ENCODE data around the gene INSRR. TPM values are rescaled to one million over a fixed set of nuclear protein-coding genes. Genes with fewer than 3 reads are reported as not detected.
A peak's percentile ranks its signal among the peaks of the same experiment; 100 is the strongest.

The INSRR gene
- total and polyA plus RNA-seq, 2 of the 8 experiments (the other 6 are each of a cell fraction or from before 2014, with no cell fraction given), result 0.02 TPM; not detected in 1

- no peak for FAIRE-seq
- CTCF ChIA-PET (ENCODE audit: partially characterized antibody), result interaction anchor here (0.5 to 31.4 kb wide), 35 partner anchors 9 to 328 kb away, joined by 3 to 719 read pairs (median 5); partner anchors contain the start of genes HAPLN2, INSRR, LRRC71 and NES
- H3K56ac ChIP-seq (replicated peaks; ENCODE audit: insufficient read length, low read depth, low read length), result no peak overlapping the region
- TF ChIP-seq MAX (IDR thresholded peaks at IDR 0.05) (no peak), FOSL1 (IDR thresholded peaks at IDR 0.05; ENCODE audit: insufficient read depth, low read depth, low read length) (no peak), CBX8 (IDR thresholded peaks at IDR 0.05; ENCODE audit: borderline replicate concordance, low read depth, low read length) (no peak), JUN (IDR thresholded peaks at IDR 0.05; ENCODE audit: low read depth, low read length) (no peak), TEAD4 (IDR thresholded peaks at IDR 0.05; ENCODE audit: low read depth, low read length) (peak; percentile 69), SIRT6 (IDR thresholded peaks at IDR 0.05; ENCODE audit: low read length) (no peak), RXRA (IDR thresholded peaks at IDR 0.05; ENCODE audit: insufficient read depth, low read depth, low read length) (no peak), TAF7 (optimal IDR thresholded peaks at IDR 0.05; ENCODE audit: borderline replicate concordance, low read depth, low read length) (no peak), RAD21 (IDR thresholded peaks at IDR 0.05 in 1 of 2, conservative IDR thresholded peaks at IDR 0.05 in 1 of 2; ENCODE audit: low read depth in 2 of 2, low read length in 2 of 2) (peak; percentile 45 to 63), ZNF274 (IDR thresholded peaks at IDR 0.05; ENCODE audit: borderline replicate concordance, extremely low read depth, low read length) (no peak), JUND (IDR thresholded peaks at IDR 0.05; ENCODE audit: low read length) (no peak)
Measured at GRCh38 chr1:156892190-156893047, 33.5 kb upstream of the INSRR start.

More at GRCh38 chr1:156892190-156893047, 33.5 kb upstream of the INSRR start:
- Histone ChIP-seq H3K9ac (replicated peaks in 1 of 4; ENCODE audit: extremely low read depth in 1 of 4, low read depth in 3 of 4, low read length in 3 of 4) (no peak overlapping the region), H4K20me1 (replicated peaks in 1 of 2; ENCODE audit: control insufficient read depth in 1 of 2, insufficient read depth in 2 of 2, low read length in 2 of 2) (no peaks in the 10 kb centered on the region), H3K4ac (replicated peaks; ENCODE audit: insufficient read length, low read depth, low read length) (no peak overlapping the region), H3K79me1 (ENCODE audit: low read depth, low read length) (no peaks in the 10 kb centered on the region), H2BK5ac (ENCODE audit: low read depth, low read length) (no peak overlapping the region), H3K14ac (ENCODE audit: insufficient read length) (no peak overlapping the region), H3K23me2 (ENCODE audit: low read depth, low read length) (peaks cover 2% of the 10 kb centered on the region; the same call in 1 of the 2 replicates), H4K5ac (ENCODE audit: insufficient read length, low read depth, low read length) (no peak overlapping the region), H4K8ac (ENCODE audit: extremely low read depth, insufficient read depth, low read length) (no peak overlapping the region), H3K4me3 (ENCODE audit: extremely low read depth in 1 of 4, insufficient read depth in 2 of 4, low read depth in 3 of 4, low read length in 4 of 4) (peak overlapping the region in 2 of 4 experiments; percentile 14 to 55; a peak in 4 of 8 replicates), H2AK5ac (ENCODE audit: low read depth, low read length) (no peak overlapping the region), H3K4me1 (replicated peaks in 1 of 4; ENCODE audit: control insufficient read depth in 3 of 4, insufficient read depth in 4 of 4, low read length in 3 of 4) (peaks cover 0 to 16% (median 9%) of the 10 kb centered on the region in 4 experiments; a peak in 5 of 7 replicates), H2BK20ac (ENCODE audit: low read length) (no peak overlapping the region), H3K23ac (ENCODE audit: insufficient read length) (no peak overlapping the region), H3K9me3 (ENCODE audit: insufficient read depth in 2 of 2, low read depth in 1 of 2, low read length in 1 of 2) (no peaks in the 10 kb centered on the region), H3K27ac (ENCODE audit: low read depth, low read length) (no peak overlapping the region), H3K4me2 (ENCODE audit: insufficient read depth in 1 of 2, low read depth in 2 of 2, low read length in 2 of 2) (peak overlapping the region; percentile 37 to 76), H2BK12ac (ENCODE audit: low read depth, low read length) (no peak overlapping the region), H3K36me3 (ENCODE audit: control insufficient read depth in 2 of 4, insufficient read depth in 4 of 4, low read length in 3 of 4) (no peaks in the 10 kb centered on the region), H4K91ac (replicated peaks; ENCODE audit: insufficient read length, low read length) (no peak overlapping the region), H3K79me2 (ENCODE audit: control insufficient read depth in 1 of 2, insufficient read depth in 2 of 2, low read length in 2 of 2) (no peaks in the 10 kb centered on the region), H2AFZ (ENCODE audit: low read length) (no peak overlapping the region), H2BK120ac (replicated peaks; ENCODE audit: low read depth, low read length) (no peak overlapping the region), H3K18ac (ENCODE audit: extremely low read depth, low read length) (no peak overlapping the region), H3K27me3 (replicated peaks in 1 of 4; ENCODE audit: control insufficient read depth in 3 of 4, extremely low read depth in 1 of 4, insufficient read depth in 3 of 4, low read length in 3 of 4) (peaks cover 8 to 54% (median 43%) of the 10 kb centered on the region in 4 experiments), H2BK15ac (ENCODE audit: low read length) (no peak overlapping the region)
- POLR2A ChIA-PET (ENCODE audit: partially characterized antibody), result interaction anchor here (1.5 kb wide), 1 partner anchor 35 kb away, joined by 7 read pairs; no protein-coding TSS in a partner anchor
- 3% methylated on average over 42 of the region's 48 CpGs; no CpG with 5 or more reads in 1 of the 2 experiments for WGBS, 2 experiments (ENCODE audit: extremely low coverage in 1 of 2, insufficient coverage in 1 of 2, insufficient read length in 1 of 2, insufficient replicate concordance in 2 of 2, low coverage in 1 of 2, low lambda C conversion rate in 2 of 2, missing lambda C conversion rate in 1 of 2)
- peak; percentile 62 to 97 for DNase-seq (ENCODE audit: low read depth in 1 of 2, low spot score in 2 of 2)
